NCI-H128 (cell line): ENCODE data around the gene CD38.

Experiments
- DNase-seq: peaks from one replicate; lab custom pipeline; 2025; ENCODE audit not compliant: unreplicated experiment; lab: John Stamatoyannopoulos, UW

The CD38 gene

GRCh38 chr4:15894921-15895916 is 117.1 kb downstream of the CD38 start:
- DNase-seq = no peak

GRCh38 chr4:15897577-15897976 is 119.4 kb downstream of the CD38 start:
- DNase-seq = no peak

DNA sequence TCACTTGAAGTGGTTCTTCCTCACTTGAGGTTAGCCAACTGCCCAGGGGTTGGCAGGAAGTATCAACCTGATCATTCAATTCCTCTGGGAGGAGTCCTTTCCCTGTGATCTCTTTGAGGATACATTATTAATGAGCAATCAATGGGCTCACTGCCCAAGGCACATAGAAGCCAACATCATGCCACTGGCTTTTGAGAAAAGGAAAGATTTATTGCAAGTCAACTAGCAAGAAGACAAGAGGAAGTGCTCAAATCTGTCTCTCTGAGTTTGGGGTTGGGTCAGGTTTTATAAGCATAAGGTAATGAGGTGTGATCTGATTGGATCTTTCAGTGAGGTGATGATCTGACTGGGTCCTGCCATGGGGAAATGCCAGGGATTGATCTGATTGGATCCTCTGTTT is 120.8 kb downstream of the CD38 start:
- no peak for DNase-seq

- no peak for DNase-seq
These were observed 121.4 kb downstream of the CD38 start for GRCh38 chr4:15899511-15899910.

- DNase-seq = no peak
These were observed 122.9 kb downstream of the CD38 start for GRCh38 chr4:15901007-15901406.

- DNase-seq = no peak
These were observed 123.9 kb downstream of the CD38 start for GRCh38 chr4:15901998-15902397.

DNA sequence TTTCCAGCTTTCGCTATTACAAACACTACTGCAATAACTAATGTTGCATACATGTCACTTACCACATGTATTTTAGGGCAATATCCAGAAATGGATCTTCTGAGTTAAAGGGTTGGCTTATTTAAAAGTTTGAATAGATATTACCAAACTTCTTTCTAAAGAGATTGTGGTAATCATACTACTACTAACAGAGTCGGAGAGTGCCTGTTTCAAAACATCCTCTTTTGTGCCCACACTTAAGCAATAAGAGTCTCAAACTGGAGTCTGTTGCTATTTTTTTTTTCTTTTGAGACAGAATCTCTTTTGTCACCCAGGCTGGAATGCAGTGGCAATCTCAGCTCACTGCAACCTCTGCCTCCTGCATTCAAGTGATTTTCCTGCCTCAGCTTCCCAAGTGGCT is 124.6 kb downstream of the CD38 start:
- no peak for DNase-seq
